ENCODE results near the gene ARPC1A. TPM values are rescaled to one million over a fixed set of nuclear protein-coding genes. Genes with fewer than 3 reads are reported as not detected.
"Not testable (repeated sequence)": the region's sequence is repeated elsewhere in the genome, so short reads cannot be mapped to it uniquely, and the experiment has no call there.

The ARPC1A gene
- total RNA-seq, 1 donor from 2014 or later: 198 TPM

DNA sequence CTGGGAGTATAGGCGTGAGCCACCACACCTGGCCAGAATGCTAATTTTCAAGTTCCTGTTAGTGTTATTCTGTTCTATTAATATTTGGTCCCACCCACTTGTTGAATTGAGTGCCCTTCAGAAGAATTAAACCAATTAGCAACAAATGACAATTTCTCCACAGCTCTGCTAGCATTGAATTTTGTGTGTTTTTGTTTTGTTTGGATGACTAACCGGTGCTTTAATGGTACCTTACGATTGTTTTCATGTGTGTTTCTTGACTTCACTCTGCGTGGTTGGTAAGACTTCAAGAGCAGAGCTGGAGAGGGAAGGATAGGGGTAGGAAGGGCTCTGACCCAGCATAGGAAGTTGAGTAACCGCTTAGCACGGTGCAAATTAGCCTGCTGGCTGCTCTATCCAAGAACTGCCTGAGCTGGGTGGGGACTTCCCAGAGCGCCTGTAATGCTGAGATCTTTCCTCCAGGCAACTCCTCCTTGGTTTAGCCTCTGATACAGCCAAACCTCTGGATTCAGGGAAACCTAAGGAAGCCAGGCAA lies 53.4 kb downstream of the ARPC1A start:
- peak overlapping the region; percentile 57 for H3K27ac ChIP-seq (ENCODE audit: low read depth, low read length)
- TF ChIP-seq EZH2 (IDR thresholded peaks at IDR 0.05; ENCODE audit: insufficient read depth, low read length): no peak
- TF ChIP-seq CTCF (IDR thresholded peaks at IDR 0.05; ENCODE audit: insufficient read depth, low read depth, low read length): no peak
- H3K4me3 ChIP-seq (ENCODE audit: insufficient read depth, low read depth, low read length): no peak overlapping the region
- no peak overlapping the region for H2AFZ ChIP-seq (ENCODE audit: low read depth, low read length)
- H3K79me2 ChIP-seq (ENCODE audit: insufficient read depth, low read length): peaks cover 67% of the 10 kb centered on the region
- peaks cover 17% of the 10 kb centered on the region for H3K4me1 Mint-ChIP-seq (ENCODE audit: low read depth, unreplicated experiment)
- peaks cover 21% of the 10 kb centered on the region for H3K4me1 ChIP-seq (ENCODE audit: insufficient read depth, low read length)
- H3K9ac ChIP-seq (ENCODE audit: low read length): peak overlapping the region; percentile 36
- H3K36me3 Mint-ChIP-seq (ENCODE audit: low read depth, unreplicated experiment): peaks cover 9% of the 10 kb centered on the region
- H3K9me3 ChIP-seq (ENCODE audit: insufficient read depth, low read depth, low read length): no peaks in the 10 kb centered on the region
- peak; percentile 17 for FAIRE-seq
- peaks cover 4% of the 10 kb centered on the region for H3K36me3 ChIP-seq (ENCODE audit: insufficient read depth, low read length)
- H3K27me3 Mint-ChIP-seq (ENCODE audit: low read depth, unreplicated experiment): no peaks in the 10 kb centered on the region
- H3K4me3 Mint-ChIP-seq (ENCODE audit: unreplicated experiment): no peak overlapping the region
- DNase-seq (ENCODE audit: low read depth): peak; percentile 84
- no peaks in the 10 kb centered on the region for H3K27me3 ChIP-seq (ENCODE audit: insufficient read depth, low read length)
- peak overlapping the region; percentile 59 for H3K4me2 ChIP-seq (ENCODE audit: low read length)
- peaks cover 71% of the 10 kb centered on the region for H4K20me1 ChIP-seq (ENCODE audit: insufficient read depth, low read length)
- peak overlapping the region; percentile 54 for H3K27ac Mint-ChIP-seq (ENCODE audit: unreplicated experiment)
- H3K9me3 Mint-ChIP-seq (ENCODE audit: unreplicated experiment): no peaks in the 10 kb centered on the region

GRCh38 chr7:99379693-99380031 lies 54.0 kb downstream of the ARPC1A start:
- FAIRE-seq; H3K27me3 ChIP-seq (ENCODE audit: insufficient read depth, low read length); H2AFZ ChIP-seq (ENCODE audit: low read depth, low read length); DNase-seq (ENCODE audit: low read depth); H3K36me3 Mint-ChIP-seq (ENCODE audit: low read depth, unreplicated experiment); H3K4me3 Mint-ChIP-seq (ENCODE audit: unreplicated experiment); H3K9me3 ChIP-seq (ENCODE audit: insufficient read depth, low read depth, low read length); H3K4me3 ChIP-seq (ENCODE audit: insufficient read depth, low read depth, low read length); H3K36me3 ChIP-seq (ENCODE audit: insufficient read depth, low read length); H3K27me3 Mint-ChIP-seq (ENCODE audit: low read depth, unreplicated experiment); H3K9me3 Mint-ChIP-seq (ENCODE audit: unreplicated experiment): not testable (repeated sequence)
- Histone ChIP-seq H3K9ac (ENCODE audit: low read length) (peak overlapping the region; percentile 36), H3K4me2 (ENCODE audit: low read length) (peak overlapping the region; percentile 59), H3K4me1 (ENCODE audit: insufficient read depth, low read length) (peaks cover 21% of the 10 kb centered on the region), H4K20me1 (ENCODE audit: insufficient read depth, low read length) (peaks cover 77% of the 10 kb centered on the region), H3K79me2 (ENCODE audit: insufficient read depth, low read length) (peaks cover 72% of the 10 kb centered on the region), H3K27ac (ENCODE audit: low read depth, low read length) (peak overlapping the region; percentile 57)
- peaks cover 17% of the 10 kb centered on the region for H3K4me1 Mint-ChIP-seq (ENCODE audit: low read depth, unreplicated experiment)
- H3K27ac Mint-ChIP-seq (ENCODE audit: unreplicated experiment): peak overlapping the region; percentile 85

- H3K27ac ChIP-seq (ENCODE audit: low read depth, low read length): peak overlapping the region; percentile 57
- peaks cover 71% of the 10 kb centered on the region for H3K79me2 ChIP-seq (ENCODE audit: insufficient read depth, low read length)
- H3K9ac ChIP-seq (ENCODE audit: low read length): peak overlapping the region; percentile 36
Observed at GRCh38 chr7:99380032-99380822, 54.5 kb downstream of the ARPC1A start.

More at GRCh38 chr7:99380032-99380822, 54.5 kb downstream of the ARPC1A start:
- H3K27me3 Mint-ChIP-seq (ENCODE audit: low read depth, unreplicated experiment): no peaks in the 10 kb centered on the region
- no peaks in the 10 kb centered on the region for H3K9me3 ChIP-seq (ENCODE audit: insufficient read depth, low read depth, low read length)
- FAIRE-seq: no peak
- H3K36me3 ChIP-seq (ENCODE audit: insufficient read depth, low read length): peaks cover 4% of the 10 kb centered on the region
- H3K4me1 ChIP-seq (ENCODE audit: insufficient read depth, low read length): peaks cover 21% of the 10 kb centered on the region
- no peak for TF ChIP-seq EZH2 (IDR thresholded peaks at IDR 0.05; ENCODE audit: insufficient read depth, low read length)
- no peak for TF ChIP-seq CTCF (IDR thresholded peaks at IDR 0.05; ENCODE audit: insufficient read depth, low read depth, low read length)
- H3K36me3 Mint-ChIP-seq (ENCODE audit: low read depth, unreplicated experiment): peaks cover 9% of the 10 kb centered on the region
- no peaks in the 10 kb centered on the region for H3K9me3 Mint-ChIP-seq (ENCODE audit: unreplicated experiment)
- H4K20me1 ChIP-seq (ENCODE audit: insufficient read depth, low read length): peaks cover 77% of the 10 kb centered on the region
- H3K4me2 ChIP-seq (ENCODE audit: low read length): peak overlapping the region; percentile 59
- H3K4me3 Mint-ChIP-seq (ENCODE audit: unreplicated experiment): peak overlapping the region; percentile 34
- peaks cover 17% of the 10 kb centered on the region for H3K4me1 Mint-ChIP-seq (ENCODE audit: low read depth, unreplicated experiment)
- no peak for DNase-seq (ENCODE audit: low read depth)
- no peak overlapping the region for H3K4me3 ChIP-seq (ENCODE audit: insufficient read depth, low read depth, low read length)
- no peaks in the 10 kb centered on the region for H3K27me3 ChIP-seq (ENCODE audit: insufficient read depth, low read length)
- H2AFZ ChIP-seq (ENCODE audit: low read depth, low read length): no peak overlapping the region
- H3K27ac Mint-ChIP-seq (ENCODE audit: unreplicated experiment): peak overlapping the region; percentile 85
